Activated CD8-positive, alpha-beta memory T cell treated with anti-CD3 and anti-CD28 coated beads, Interleukin-2, amount 50 U/mL, for 48 hours (primary cell): ENCODE measurements around the gene PCDHGA1.
"Not testable (repeated sequence)": the region's sequence is repeated elsewhere in the genome, so short reads cannot be mapped to it uniquely, and the experiment has no call there.

ENCODE experiments used
- DNase-seq: peaks from one replicate; pipeline ENCODE4 v3.0.0-alpha.2; 2020

Gene PCDHGA1

DNA sequence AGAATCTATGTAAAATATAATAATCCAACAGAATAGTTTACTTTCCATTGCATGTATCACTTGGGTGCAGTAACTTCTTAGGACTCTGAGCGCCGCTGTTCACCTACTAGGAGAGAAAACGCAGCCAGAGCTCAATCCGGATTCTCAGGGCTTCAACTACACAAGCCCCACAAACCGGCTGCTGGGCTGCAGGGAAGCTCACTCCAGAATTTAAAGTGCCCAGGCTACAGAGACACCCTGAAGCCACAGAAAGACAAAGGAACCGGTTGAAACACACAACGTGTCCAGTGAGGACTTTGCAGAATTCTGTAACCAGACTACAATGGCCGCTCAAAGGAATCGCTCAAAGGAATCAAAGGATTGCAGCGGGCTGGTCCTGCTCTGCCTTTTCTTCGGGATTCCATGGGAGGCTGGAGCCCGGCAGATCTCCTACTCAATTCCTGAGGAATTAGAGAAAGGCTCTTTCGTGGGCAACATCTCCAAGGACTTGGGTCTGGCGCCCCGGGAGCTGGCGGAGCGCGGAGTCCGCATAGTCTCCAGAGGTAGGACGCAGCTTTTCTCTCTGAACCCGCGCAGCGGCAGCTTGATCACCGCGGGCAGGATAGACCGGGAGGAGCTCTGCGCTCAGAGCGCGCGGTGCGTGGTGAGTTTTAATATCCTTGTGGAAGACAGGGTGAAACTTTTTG is 82.7 kb downstream of the PCDHGA1 start, which contains the start of gene PCDHGA10:
Gene PCDHGA10, plus strand, starts transcription at position 134 of the 686 bp plus-strand sequence. Its CDS starts 189 bp downstream, at position 323.
- DNase-seq: no peak

DNA sequence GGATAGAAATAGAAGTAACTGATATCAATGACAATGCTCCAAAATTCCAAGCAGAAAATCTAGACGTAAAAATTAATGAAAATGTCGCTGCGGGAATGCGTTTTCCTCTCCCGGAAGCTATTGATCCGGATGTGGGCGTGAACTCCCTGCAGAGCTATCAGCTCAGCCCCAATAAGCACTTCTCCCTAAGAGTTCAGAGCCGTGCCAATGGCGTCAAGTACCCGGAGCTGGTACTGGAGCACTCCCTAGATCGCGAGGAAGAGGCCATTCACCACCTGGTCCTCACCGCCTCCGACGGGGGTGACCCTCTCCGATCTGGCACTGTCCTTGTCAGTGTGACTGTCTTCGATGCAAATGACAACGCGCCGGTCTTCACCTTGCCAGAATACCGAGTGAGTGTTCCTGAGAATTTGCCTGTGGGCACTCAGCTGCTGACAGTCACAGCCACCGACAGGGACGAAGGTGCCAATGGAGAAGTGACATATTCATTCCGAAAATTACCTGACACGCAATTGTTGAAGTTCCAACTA is 83.3 kb downstream of the PCDHGA1 start:
- no peak for DNase-seq

DNA sequence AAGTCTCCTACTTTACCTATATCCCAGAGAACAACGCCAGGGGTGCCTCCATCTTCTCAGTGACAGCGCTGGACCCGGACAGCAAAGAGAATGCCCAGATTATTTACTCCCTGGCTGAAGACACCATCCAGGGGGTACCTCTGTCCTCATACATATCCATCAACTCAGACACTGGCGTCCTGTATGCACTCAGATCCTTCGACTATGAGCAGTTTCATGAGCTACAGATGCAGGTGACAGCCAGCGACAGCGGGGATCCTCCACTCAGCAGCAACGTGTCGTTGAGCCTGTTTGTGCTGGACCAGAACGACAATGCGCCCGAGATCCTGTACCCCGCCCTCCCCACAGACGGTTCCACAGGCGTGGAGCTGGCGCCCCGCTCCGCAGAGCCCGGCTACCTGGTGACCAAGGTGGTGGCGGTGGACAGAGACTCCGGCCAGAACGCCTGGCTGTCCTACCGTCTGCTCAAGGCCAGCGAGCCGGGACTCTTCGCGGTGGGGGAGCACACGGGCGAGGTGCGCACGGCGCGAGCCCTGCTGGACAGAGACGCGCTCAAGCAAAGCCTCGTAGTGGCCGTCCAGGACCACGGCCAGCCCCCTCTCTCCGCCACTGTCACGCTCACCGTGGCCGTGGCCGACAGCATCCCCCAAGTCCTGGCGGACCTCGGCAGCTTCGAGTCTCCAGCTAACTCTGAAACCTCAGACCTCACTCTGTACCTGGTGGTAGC is 84.4 kb downstream of the PCDHGA1 start:
- not testable (repeated sequence) for DNase-seq

DNA sequence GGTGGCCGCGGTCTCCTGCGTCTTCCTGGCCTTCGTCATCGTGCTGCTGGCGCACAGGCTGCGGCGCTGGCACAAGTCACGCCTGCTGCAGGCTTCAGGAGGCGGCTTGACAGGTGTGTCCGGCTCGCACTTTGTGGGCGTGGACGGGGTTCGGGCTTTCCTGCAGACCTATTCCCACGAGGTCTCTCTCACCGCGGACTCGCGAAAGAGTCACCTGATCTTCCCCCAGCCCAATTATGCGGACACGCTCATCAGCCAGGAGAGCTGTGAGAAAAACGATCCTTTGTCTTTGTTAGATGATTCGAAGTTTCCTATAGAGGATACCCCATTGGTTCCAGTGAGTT is 84.9 kb downstream of the PCDHGA1 start:
- not testable (repeated sequence) for DNase-seq

DNA sequence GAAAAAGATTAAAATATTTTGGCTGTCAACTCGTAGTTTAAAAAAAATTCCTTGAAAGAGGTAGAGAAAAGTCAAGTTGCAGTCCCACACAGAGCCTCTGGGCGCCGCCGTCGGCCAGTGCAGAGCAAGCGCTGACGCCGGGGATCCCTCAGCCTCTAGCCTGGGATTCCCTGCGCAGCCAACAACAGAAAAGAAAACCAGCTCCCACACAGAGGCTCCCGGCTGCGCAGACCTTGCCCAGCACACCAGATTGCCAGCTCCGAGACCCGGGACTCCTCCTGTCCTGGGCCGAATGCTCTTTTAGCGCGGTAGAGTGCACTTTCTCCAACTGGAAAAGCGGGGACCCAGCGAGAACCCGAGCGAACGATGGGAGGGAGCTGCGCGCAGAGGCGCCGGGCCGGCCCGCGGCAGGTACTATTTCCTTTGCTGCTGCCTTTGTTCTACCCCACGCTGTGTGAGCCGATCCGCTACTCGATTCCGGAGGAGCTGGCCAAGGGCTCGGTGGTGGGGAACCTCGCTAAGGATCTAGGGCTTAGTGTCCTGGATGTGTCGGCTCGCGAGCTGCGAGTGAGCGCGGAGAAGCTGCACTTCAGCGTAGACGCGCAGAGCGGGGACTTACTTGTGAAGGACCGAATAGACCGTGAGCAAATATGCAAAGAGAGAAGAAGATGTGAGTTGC is 87.3 kb downstream of the PCDHGA1 start, which contains the start of gene PCDHGB7:
Gene PCDHGB7, plus strand, starts transcription at position 184 of the 679 bp plus-strand sequence. Its CDS starts 183 bp downstream, at position 367.
- peak; percentile 78 for DNase-seq

DNA sequence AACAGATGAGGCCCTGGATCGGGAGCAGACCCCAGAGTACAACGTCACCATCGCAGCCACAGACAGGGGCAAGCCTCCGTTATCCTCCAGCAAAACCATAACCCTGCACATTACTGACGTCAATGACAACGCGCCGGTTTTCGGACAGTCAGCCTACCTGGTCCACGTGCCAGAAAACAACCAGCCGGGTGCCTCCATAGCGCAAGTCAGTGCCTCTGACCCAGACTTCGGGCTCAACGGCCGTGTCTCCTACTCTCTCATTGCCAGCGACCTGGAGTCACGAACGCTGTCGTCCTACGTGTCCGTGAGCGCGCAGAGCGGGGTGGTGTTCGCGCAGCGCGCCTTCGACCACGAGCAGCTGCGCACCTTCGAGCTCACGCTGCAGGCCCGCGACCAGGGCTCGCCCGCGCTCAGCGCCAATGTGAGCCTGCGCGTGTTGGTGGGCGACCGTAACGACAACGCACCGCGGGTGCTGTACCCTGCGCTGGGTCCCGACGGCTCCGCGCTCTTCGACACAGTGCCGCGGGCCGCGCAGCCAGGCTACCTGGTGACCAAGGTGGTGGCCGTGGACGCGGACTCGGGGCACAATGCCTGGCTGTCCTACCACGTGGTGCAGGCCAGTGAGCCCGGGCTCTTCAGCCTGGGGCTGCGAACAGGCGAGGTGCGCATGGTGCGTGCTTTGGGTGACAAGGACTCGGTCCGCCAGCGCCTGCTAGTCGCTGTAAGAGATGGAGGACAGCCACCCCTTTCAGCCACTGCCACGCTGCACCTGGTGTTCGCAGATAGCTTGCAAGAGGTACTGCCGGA is 89.0 kb downstream of the PCDHGA1 start:
- no peak for DNase-seq

DNA sequence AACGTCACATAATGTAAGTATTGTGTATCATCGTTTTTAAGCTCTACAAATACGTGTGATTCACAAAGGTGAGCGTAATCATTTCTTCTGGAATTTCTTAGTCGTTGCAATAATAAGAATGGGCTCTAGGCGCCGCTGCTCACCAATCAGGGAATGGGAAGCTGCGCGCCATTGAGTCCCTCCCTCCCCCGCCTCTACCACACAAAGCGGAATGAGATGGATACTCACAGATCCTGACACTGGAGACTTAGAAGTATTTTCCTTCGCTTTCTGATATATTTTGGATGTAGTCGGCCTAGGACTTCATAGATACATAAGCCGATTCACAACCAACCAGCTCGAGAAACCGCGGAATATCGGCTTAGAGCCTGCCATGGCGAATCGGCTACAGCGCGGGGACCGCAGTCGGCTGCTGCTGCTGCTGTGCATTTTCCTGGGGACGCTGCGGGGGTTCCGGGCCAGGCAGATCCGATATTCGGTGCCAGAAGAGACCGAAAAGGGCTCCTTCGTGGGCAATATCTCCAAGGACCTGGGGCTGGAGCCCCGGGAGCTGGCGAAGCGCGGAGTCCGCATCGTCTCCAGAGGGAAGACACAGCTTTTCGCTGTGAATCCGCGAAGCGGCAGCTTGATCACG is 90.7 kb downstream of the PCDHGA1 start, which contains the start of gene PCDHGA11:
Gene PCDHGA11, plus strand, starts transcription at position 197 of the 634 bp plus-strand sequence. Its CDS starts 177 bp downstream, at position 374.
- no peak for DNase-seq

DNA sequence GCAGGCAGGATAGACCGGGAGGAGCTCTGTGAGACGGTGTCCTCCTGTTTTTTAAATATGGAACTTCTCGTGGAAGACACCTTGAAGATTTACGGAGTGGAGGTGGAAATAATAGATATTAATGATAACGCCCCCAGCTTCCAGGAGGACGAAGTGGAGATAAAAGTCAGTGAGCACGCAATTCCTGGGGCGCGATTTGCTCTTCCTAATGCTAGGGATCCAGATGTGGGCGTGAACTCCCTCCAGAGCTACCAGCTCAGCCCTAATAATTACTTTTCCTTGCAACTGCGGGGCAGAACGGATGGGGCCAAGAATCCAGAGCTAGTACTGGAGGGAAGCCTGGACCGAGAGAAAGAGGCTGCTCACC is 91.2 kb downstream of the PCDHGA1 start:
- no peak for DNase-seq

DNA sequence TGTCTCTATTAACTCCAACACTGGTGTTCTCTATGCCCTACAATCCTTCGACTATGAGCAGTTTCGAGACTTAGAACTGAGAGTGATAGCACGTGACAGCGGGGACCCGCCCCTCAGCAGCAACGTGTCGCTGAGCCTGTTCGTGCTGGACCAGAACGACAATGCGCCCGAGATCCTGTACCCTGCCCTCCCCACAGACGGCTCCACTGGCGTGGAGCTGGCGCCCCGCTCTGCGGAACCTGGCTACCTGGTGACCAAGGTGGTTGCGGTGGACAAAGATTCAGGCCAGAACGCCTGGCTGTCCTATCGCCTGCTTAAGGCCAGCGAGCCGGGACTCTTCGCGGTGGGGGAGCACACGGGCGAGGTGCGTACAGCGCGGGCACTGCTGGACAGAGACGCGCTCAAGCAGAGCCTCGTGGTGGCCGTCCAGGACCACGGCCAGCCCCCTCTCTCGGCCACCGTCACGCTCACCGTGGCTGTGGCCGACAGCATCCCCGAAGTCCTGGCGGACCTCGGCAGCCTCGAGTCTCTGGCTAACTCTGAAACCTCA is 92.5 kb downstream of the PCDHGA1 start:
- no peak for DNase-seq

DNA sequence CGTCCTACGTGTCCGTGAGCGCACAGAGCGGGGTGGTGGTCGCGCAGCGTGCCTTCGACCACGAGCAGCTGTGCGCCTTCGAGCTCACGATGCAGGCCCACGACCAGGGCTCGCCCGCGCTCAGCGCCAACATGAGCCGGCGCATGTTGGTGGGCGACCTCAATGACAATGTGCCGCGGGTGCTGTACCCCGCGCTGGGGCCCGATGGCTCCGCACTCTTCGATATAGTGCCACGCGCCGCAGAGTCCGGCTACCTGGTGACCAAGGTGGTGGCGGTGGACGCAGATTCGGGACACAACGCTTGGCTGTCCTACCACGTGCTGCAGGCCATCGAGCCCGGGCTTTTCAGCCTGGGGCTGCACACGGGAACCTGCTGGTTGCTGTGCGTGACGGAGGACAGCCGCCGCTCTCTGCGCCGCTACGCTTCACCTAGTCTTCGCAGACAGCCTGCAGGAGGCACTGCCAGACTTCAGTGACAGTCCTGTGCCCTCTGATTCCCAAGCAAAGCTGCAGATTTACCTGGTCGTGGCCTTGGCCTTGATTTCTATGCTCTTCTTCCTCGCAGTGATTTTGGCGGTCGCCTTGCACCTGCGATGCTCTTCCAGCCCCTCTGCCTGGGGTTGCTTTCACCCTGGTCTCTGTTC is 97.6 kb downstream of the PCDHGA1 start:
- no peak for DNase-seq

DNA sequence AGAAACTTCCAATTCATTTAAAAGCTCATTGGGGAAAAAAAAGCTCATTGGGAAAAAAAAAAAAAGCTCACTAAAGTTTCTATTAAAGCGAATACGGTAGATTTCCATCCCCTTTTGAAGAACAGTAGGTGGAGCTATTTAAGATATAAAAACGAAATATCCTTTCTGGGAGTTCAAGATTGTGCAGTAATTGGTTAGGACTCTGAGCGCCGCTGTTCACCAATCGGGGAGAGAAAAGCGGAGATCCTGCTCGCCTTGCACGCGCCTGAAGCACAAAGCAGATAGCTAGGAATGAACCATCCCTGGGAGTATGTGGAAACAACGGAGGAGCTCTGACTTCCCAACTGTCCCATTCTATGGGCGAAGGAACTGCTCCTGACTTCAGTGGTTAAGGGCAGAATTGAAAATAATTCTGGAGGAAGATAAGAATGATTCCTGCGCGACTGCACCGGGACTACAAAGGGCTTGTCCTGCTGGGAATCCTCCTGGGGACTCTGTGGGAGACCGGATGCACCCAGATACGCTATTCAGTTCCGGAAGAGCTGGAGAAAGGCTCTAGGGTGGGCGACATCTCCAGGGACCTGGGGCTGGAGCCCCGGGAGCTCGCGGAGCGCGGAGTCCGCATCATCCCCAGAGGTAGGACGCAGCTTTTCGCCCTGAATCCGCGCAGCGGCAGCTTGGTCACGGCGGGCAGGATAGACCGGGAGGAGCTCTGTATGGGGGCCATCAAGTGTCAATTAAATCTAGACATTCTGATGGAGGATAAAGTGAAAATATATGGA is 100.2 kb downstream of the PCDHGA1 start, which contains the start of gene PCDHGA12:
Gene PCDHGA12, plus strand, starts transcription at position 176 of the 782 bp plus-strand sequence. Its CDS starts 253 bp downstream, at position 429.
- no peak for DNase-seq

DNA sequence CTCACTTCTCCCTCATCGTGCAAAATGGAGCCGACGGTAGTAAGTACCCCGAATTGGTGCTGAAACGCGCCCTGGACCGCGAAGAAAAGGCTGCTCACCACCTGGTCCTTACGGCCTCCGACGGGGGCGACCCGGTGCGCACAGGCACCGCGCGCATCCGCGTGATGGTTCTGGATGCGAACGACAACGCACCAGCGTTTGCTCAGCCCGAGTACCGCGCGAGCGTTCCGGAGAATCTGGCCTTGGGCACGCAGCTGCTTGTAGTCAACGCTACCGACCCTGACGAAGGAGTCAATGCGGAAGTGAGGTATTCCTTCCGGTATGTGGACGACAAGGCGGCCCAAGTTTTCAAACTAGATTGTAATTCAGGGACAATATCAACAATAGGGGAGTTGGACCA is 101.0 kb downstream of the PCDHGA1 start:
- DNase-seq: no peak

DNA sequence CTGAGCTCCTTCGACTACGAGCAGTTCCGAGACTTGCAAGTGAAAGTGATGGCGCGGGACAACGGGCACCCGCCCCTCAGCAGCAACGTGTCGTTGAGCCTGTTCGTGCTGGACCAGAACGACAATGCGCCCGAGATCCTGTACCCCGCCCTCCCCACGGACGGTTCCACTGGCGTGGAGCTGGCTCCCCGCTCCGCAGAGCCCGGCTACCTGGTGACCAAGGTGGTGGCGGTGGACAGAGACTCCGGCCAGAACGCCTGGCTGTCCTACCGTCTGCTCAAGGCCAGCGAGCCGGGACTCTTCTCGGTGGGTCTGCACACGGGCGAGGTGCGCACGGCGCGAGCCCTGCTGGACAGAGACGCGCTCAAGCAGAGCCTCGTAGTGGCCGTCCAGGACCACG is 102.0 kb downstream of the PCDHGA1 start:
- DNase-seq: not testable (repeated sequence)

DNA sequence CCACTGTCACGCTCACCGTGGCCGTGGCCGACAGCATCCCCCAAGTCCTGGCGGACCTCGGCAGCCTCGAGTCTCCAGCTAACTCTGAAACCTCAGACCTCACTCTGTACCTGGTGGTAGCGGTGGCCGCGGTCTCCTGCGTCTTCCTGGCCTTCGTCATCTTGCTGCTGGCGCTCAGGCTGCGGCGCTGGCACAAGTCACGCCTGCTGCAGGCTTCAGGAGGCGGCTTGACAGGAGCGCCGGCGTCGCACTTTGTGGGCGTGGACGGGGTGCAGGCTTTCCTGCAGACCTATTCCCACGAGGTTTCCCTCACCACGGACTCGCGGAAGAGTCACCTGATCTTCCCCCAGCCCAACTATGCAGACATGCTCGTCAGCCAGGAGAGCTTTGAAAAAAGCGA is 102.4 kb downstream of the PCDHGA1 start:
- not testable (repeated sequence) for DNase-seq

DNA sequence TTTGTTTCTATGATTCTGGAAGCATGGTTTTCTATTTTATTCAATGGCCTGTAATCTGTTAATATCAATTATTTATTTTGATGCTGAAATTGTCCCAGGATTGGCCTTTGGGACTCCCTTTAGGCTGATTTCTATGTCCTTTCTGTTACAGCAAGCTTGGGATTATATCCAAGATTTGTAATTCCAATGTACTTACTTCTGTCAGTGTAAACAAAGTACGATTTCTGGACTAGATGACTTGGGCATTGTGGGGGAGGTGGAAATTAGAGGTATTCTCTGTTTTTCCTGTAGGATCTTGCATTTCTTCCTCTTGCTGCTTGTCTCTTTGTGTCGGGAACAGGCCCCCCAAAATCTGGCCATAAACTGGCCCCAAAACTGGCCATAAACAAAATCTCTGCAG is 103.7 kb downstream of the PCDHGA1 start:
- DNase-seq: no peak

DNA sequence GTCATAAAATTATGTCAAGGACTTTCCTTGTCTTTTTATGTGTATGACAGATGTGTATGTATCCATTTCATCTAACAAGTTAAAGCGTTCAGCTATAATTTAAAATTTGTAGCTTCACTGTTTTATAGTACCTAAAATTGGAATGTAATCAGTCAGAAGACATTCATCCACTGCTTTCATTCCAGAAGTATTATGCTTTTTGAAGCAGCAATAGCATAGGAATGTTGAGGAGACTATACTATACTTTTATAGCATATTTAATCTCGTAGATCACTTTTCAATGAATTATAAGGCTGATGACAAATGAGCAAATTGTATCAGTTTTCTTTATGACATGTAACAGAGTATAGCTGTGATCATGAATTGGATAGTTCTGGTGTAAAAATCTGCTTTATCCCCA is 106.9 kb downstream of the PCDHGA1 start:
- no peak for DNase-seq

DNA sequence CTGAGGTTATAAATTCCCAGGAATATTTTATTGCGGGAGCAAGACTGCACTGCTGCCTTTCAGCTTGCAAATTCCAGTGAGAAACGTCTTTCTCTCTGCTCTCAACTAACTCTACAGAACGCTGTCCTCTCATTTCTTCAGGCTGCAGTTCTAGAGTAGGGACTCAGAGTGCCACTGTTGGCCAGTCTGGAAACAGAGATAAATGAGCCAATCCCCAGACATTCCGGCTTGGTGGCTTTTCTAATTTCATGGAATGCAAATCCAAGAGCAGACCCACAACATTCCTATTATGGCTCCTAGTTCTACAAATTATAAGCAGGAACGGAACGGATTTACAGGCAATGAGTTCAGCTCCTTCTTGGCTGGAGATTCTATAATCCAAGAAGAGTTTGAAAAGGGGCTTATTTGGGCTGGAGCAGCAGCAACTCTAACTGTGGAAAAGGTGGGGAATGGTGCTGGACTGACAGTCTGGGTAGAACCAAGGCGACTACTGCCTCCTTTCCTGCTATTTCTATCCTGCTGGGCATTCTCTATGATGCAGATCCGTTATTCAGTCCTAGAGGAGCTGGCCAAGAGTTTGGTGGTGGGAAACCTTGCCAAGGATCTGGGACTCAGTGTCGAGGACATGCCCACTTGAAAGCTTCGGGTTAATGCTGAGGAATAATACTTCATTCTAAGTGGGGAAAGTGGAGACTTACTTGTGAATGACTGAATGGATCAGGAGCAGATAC is 109.3 kb downstream of the PCDHGA1 start:
- DNase-seq: no peak

DNA sequence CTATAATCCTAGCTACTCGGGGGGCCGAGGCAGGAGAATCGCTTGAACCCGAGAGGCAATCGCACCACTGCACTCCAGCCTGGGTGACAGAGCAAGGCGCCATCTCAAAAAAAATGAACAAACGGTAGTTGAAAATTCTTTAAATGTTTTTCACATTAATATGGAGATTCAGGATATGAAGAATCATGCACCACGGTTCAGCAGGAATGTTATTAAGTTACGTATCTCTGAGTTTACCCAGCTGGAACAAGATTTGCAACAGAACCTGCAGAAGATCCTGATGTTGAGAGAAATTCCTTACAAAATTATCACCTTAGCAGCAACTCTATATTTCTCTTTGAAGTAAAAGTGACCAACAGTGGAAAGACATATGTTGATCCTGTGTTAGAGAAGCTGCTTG is 110.0 kb downstream of the PCDHGA1 start:
- no peak for DNase-seq

DNA sequence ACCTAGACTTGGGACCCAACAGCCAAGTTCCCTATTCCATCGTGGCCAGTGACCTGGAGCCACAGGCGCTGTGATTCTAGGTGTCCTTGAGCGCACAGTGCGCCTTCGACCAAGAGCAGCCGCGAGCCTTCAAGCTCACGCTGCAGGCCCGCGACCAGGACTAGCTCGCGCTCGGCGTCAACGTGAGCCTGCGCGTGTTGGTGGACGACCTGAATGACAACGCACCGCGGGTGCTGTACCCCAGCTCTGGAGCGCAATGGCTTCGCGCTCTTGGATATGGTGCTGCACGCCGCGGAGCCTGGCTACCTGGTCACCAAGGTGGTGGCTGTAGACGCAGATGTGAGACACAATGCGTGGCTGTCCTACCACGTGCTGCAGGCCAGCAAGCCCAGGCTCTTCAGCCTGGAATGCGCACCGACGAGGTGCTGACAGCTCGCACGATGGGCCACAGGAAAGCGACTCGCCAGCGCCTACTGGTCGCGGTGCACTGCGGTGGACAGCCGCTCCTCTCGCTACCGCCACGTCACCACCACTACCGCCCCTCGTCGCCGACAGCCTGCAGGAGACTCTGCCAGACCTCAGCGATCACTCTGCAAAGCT is 111.4 kb downstream of the PCDHGA1 start:
- no peak for DNase-seq
